ENCODE measurements around the gene ARHGAP4.

GRCh38 chrX:153944140-153944799 is 18.2 kb upstream of the ARHGAP4 start, which contains the start of gene RENBP:
- TF ChIP-seq CEBPB (IDR thresholded peaks at IDR 0.05; ENCODE audit: low read depth, low read length) (no peak), CTCF (conservative IDR thresholded peaks at IDR 0.05; ENCODE audit: low read depth, low read length) (no peak), POLR2A (IDR thresholded peaks at IDR 0.05; ENCODE audit: low read depth, low read length) (no peak)

All from IMR-90 (cell line).